GM12878 (cell line): Measurements from ENCODE around the gene RAB10. TPM values are rescaled to one million over a fixed set of nuclear protein-coding genes. Genes with fewer than 3 reads are reported as not detected.

Source experiments
- ATAC-seq: fragments of 200-7000 bp; cut with Tn5 transposase; 3 replicates; pipeline ENCODE4 v1.9.1; 2020; ENCODE audit warnings: mild to moderate bottlenecking, moderate library complexity
- BruUV-seq: library from RNA; stranded (reverse); fragments of 400-500 nt; replicated peaks from 2 replicates; lab custom pipeline; 2021; lab: Mats Ljungman, UMichigan
- CTCF ChIA-PET: fragments of 300-600 bp; sonication (Branson Sonifier 250); formaldehyde crosslinking; extraction: SDS; loops from one replicate; lab custom pipeline; 2021; ENCODE audit warnings: inconsistent platforms; lab: Yijun Ruan, JAX
- POLR2A ChIA-PET: fragments of 350-600 bp; formaldehyde crosslinking; extraction: SDS; loops from one replicate; lab custom pipeline; 2021; ENCODE audit warnings: inconsistent platforms; lab: Charles Lee
- RAD21 ChIA-PET: fragments of 300-600 bp; sonication (Branson Sonifier 250); formaldehyde crosslinking; loops from one replicate; lab custom pipeline; 2023; ENCODE audit warnings: antibody characterized with exemption; ENCODE audit not compliant: unreplicated experiment; lab: Charles Lee
- SMC1A ChIA-PET: fragments of 300-600 bp; sonication (Branson Sonifier 250); formaldehyde crosslinking; loops from one replicate; lab custom pipeline; 2023; ENCODE audit not compliant: unreplicated experiment, uncharacterized antibody; lab: Charles Lee
- DNase-seq: peaks from one replicate; pipeline ENCODE4 v3.0.0-alpha.2; 2011; ENCODE audit warnings: low read depth, low spot score
- FAIRE-seq: peaks from 3 replicates; lab custom pipeline; 2011; peaks lifted over from hg19 to GRCh38; lab: Jason Lieb, UNC
- H2AFZ ChIP-seq: 2 replicates; pipeline ENCODE4 v1.6.0; 2011; ENCODE audit warnings: low read depth, low read length, control low read depth; ENCODE audit not compliant: control insufficient read depth
- H3K27ac ChIP-seq: 2 replicates; pipeline ENCODE4 v1.5.1; 2011; ENCODE audit warnings: control low read depth; ENCODE audit not compliant: control insufficient read depth, insufficient read depth
- H3K27me3 ChIP-seq, 2 experiments: replicated peaks in 1 of 2; 2 replicates each; pipeline versions ENCODE4 v1.6.0 to v1.6.1; 2011; ENCODE audit warnings: low read length in 1 of 2; ENCODE audit not compliant: control insufficient read depth in 2 of 2, insufficient read depth in 2 of 2
- H3K36me3 ChIP-seq, 2 experiments: 2 replicates each; pipeline ENCODE4 v1.5.1; 2011; ENCODE audit warnings: low read length in 1 of 2; ENCODE audit not compliant: control insufficient read depth in 2 of 2, insufficient read depth in 2 of 2
- H3K4me1 ChIP-seq: 2 replicates; pipeline ENCODE4 v1.6.1; 2011; ENCODE audit warnings: mild to moderate bottlenecking, low read length, moderate library complexity, mixed read lengths; ENCODE audit not compliant: control insufficient read depth, insufficient read depth
- H3K4me2 ChIP-seq: 2 replicates; pipeline ENCODE4 v1.6.0; 2011; ENCODE audit warnings: control low read depth; ENCODE audit not compliant: control insufficient read depth, insufficient read depth
- H3K4me3 ChIP-seq: fragments of 200-600 bp; sonication (generic); 2 replicates; pipeline ENCODE4 v1.5.1; 2016
- H3K79me2 ChIP-seq: 2 replicates; pipeline ENCODE4 v1.6.0; 2011; ENCODE audit warnings: low read length; ENCODE audit not compliant: control insufficient read depth, insufficient read depth
- H3K9ac ChIP-seq: 2 replicates; pipeline ENCODE4 v1.8.0; 2011; ENCODE audit warnings: low read length, control low read depth, mixed read lengths; ENCODE audit not compliant: control insufficient read depth, insufficient read depth
- H3K9me3 ChIP-seq: replicated peaks from 3 replicates; pipeline ENCODE4 v1.5.1; 2011; ENCODE audit warnings: mild to moderate bottlenecking, low read length; ENCODE audit not compliant: control insufficient read depth, insufficient read depth
- H4K20me1 ChIP-seq: 2 replicates; pipeline ENCODE4 v1.6.0; 2011; ENCODE audit not compliant: control insufficient read depth, insufficient read depth
- ZZZ3 ChIP-seq: IDR thresholded peaks from 2 replicates; pipeline ENCODE4 v1.6.1; 2011; ENCODE audit warnings: low read depth; ENCODE audit not compliant: control insufficient read depth, insufficient read length
- WGBS: methylation state at CpG from one replicate; pipeline ENCODE4 v1.1.6; 2016; ENCODE audit warnings: low lambda C conversion rate; ENCODE audit not compliant: insufficient replicate concordance, insufficient coverage; ENCODE audit errors: missing lambda C conversion rate; 5-methylcytosine and 5-hydroxymethylcytosine counted together
- in situ Hi-C: fragments of 300-500 bp; cut with MboI; formaldehyde crosslinking; loops from 9 replicates; pipeline ENCODE4 v1.14.3; 2018; ENCODE audit warnings: mixed read lengths
- intact Hi-C: fragments of 100-400 bp; cut with micrococcal nuclease; formaldehyde crosslinking; loops from one replicate; pipeline ENCODE4 v1.14.2; 2022; ENCODE audit not compliant: unreplicated experiment
- polyA plus RNA-seq, 11 experiments: library from polyadenylated mRNA; depleted of rRNA in 4 of 11; unstranded in 6 of 11; stranded (reverse) in 5 of 11; fragments of >200 nt; fragmentation: Nextera tagmentation in 4 of 11; fragmentation: Illumina TruSeq in 1 of 11; extraction: Ambion mirVana in 4 of 11; extraction: Trizol in 1 of 11; gene quantifications; 1 replicate in 1 of 11; 2 replicates in 10 of 11; pipeline versions ENCODE4 v1.2.1 to v1.2.3, GENCODE V29; 2011 to 2016; ENCODE audit warnings: inconsistent platforms in 2 of 11, missing spikeins in 2 of 11, low read depth in 1 of 11
- total RNA-seq, 4 experiments: library from RNA; depleted of rRNA in 3 of 4; stranded (reverse); fragments of >200 nt in 3 of 4; fragmentation: Illumina TruSeq in 1 of 4; extraction: Trizol in 1 of 4; gene quantifications; 2 replicates each; pipeline versions ENCODE4 v1.2.1 to v1.2.3, GENCODE V29; 2013 to 2021
- TF ChIP-seq, protein P1 (sequence below): IDR thresholded peaks from 2 replicates; pipeline ENCODE4 v1.6.1; 2012; ENCODE audit warnings: mild to moderate bottlenecking, low read depth, low read length

Gene RAB10
- total and polyA plus RNA-seq, 10 of the 15 experiments (the other 5 are each of a cell fraction or from before 2014, with no cell fraction given) = 13.3 to 109 (median 82.0) TPM

DNA sequence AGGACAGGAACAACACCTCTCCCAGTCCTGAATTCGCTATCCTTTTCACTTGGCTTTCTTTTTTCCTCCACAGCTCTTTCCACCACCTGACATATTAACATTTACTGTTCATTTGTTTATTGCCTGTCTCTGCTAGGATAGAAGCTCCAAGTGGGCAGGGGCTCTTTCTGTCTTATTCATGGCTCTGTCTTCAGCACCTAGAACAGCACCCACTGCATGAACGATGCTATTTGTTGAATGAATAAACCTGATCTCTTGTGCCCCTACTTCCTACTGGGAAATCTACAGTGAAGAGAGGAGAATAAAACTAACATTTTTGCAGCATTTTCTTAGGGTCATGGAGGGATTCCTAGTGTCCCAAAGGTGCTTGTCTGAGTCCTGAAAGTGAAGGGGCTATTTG is 114.6 kb downstream of the RAB10 start:
- no peak for DNase-seq
- intact Hi-C loops (loop anchor here (5.0 kb wide), 2 partner anchors 61 to 296 kb away; no protein-coding TSS in a partner anchor), in situ Hi-C loops (loop anchor here (5.0 to 10.0 kb wide), 3 partner anchors 156 to 294 kb away; no protein-coding TSS in a partner anchor)
- ChIA-PET SMC1A (interaction anchor here (1.6 to 7.1 kb wide), 2 partner anchors 114 to 158 kb away, joined by 3 to 57 read pairs; no protein-coding TSS in a partner anchor), CTCF (interaction anchor here (0.6 to 6.9 kb wide), 2 partner anchors 113 to 158 kb away, joined by 3 to 84 read pairs; no protein-coding TSS in a partner anchor), RAD21 (interaction anchor here (0.7 to 2.6 kb wide), 4 partner anchors 157 to 296 kb away, joined by 3 to 9 read pairs (median 4); no protein-coding TSS in a partner anchor), POLR2A (no interaction called here)
- Histone ChIP-seq H3K4me3 (no peak overlapping the region), H3K9me3 (no peaks in the 10 kb centered on the region), H3K27me3 (no peaks in the 10 kb centered on the region), H3K36me3 (no peaks in the 10 kb centered on the region), H3K9ac (no peak overlapping the region), H2AFZ (no peak overlapping the region), H4K20me1 (no peaks in the 10 kb centered on the region), H3K4me2 (no peak overlapping the region), H3K4me1 (no peaks in the 10 kb centered on the region), H3K79me2 (no peaks in the 10 kb centered on the region), H3K27ac (no peak overlapping the region)
- WGBS = 45% methylated on average over 2 of the region's 2 CpGs
- TF ChIP-seq, protein P1, sequence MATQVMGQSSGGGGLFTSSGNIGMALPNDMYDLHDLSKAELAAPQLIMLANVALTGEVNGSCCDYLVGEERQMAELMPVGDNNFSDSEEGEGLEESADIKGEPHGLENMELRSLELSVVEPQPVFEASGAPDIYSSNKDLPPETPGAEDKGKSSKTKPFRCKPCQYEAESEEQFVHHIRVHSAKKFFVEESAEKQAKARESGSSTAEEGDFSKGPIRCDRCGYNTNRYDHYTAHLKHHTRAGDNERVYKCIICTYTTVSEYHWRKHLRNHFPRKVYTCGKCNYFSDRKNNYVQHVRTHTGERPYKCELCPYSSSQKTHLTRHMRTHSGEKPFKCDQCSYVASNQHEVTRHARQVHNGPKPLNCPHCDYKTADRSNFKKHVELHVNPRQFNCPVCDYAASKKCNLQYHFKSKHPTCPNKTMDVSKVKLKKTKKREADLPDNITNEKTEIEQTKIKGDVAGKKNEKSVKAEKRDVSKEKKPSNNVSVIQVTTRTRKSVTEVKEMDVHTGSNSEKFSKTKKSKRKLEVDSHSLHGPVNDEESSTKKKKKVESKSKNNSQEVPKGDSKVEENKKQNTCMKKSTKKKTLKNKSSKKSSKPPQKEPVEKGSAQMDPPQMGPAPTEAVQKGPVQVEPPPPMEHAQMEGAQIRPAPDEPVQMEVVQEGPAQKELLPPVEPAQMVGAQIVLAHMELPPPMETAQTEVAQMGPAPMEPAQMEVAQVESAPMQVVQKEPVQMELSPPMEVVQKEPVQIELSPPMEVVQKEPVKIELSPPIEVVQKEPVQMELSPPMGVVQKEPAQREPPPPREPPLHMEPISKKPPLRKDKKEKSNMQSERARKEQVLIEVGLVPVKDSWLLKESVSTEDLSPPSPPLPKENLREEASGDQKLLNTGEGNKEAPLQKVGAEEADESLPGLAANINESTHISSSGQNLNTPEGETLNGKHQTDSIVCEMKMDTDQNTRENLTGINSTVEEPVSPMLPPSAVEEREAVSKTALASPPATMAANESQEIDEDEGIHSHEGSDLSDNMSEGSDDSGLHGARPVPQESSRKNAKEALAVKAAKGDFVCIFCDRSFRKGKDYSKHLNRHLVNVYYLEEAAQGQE = peak; percentile 71
- TF ChIP-seq ZZZ3 = no peak
- FAIRE-seq = no peak
- ATAC-seq = no peak
- no TSS peak for BruUV-seq
